HEK293 (cell line): Measurements from ENCODE around the gene GLT1D1.

Source experiments
- GLI4 ChIP-seq: fragments of 450-650 bp; formaldehyde crosslinking; IDR thresholded peaks from 2 replicates; pipeline ENCODE4 v1.5.1; 2016; ENCODE audit warnings: missing biosample characterization, missing genetic modification characterization
- IKZF3 ChIP-seq: fragments of 450-650 bp; IDR thresholded peaks from 2 replicates; pipeline ENCODE4 v1.5.0; 2018; ENCODE audit warnings: missing biosample characterization, mild to moderate bottlenecking, missing genetic modification characterization, moderate library complexity
- KLF8 ChIP-seq: fragments of 450-650 bp; formaldehyde crosslinking; IDR thresholded peaks from 2 replicates; pipeline ENCODE4 v1.5.1; 2016; ENCODE audit warnings: missing biosample characterization, missing genetic modification characterization
- KLF9 ChIP-seq: fragments of 450-650 bp; formaldehyde crosslinking; IDR thresholded peaks from 2 replicates; pipeline ENCODE4 v1.5.1; 2016; ENCODE audit warnings: missing biosample characterization, missing genetic modification characterization, low read depth
- PBX3 ChIP-seq: sonication (generic); formaldehyde crosslinking; IDR thresholded peaks from 2 replicates; pipeline ENCODE4 v1.8.1; 2022; ENCODE audit warnings: mild to moderate bottlenecking, moderate library complexity, missing genetic modification reagents
- PRDM1 ChIP-seq: fragments of 450-650 bp; formaldehyde crosslinking; IDR thresholded peaks from 2 replicates; pipeline ENCODE4; 2016; ENCODE audit warnings: missing biosample characterization, missing genetic modification characterization
- YY2 ChIP-seq: fragments of 450-650 bp; formaldehyde crosslinking; IDR thresholded peaks from 2 replicates; pipeline ENCODE4 v1.5.1; 2016; ENCODE audit warnings: missing biosample characterization, missing genetic modification characterization
- ZBTB10 ChIP-seq: fragments of 450-650 bp; formaldehyde crosslinking; IDR thresholded peaks from 2 replicates; pipeline ENCODE4 v1.5.1; 2016; ENCODE audit warnings: missing biosample characterization, missing genetic modification characterization
- ZBTB21 ChIP-seq: fragments of 450-650 bp; formaldehyde crosslinking; IDR thresholded peaks from 2 replicates; pipeline ENCODE4 v1.5.1; 2017; ENCODE audit warnings: missing biosample characterization, missing genetic modification characterization
- ZBTB6 ChIP-seq: fragments of 450-650 bp; formaldehyde crosslinking; IDR thresholded peaks from 2 replicates; pipeline ENCODE4 v1.5.1; 2017; ENCODE audit warnings: missing biosample characterization, missing genetic modification characterization
- ZBTB7A ChIP-seq: fragments of 450-650 bp; formaldehyde crosslinking; IDR thresholded peaks from 2 replicates; pipeline ENCODE4 v1.5.1; 2016; ENCODE audit warnings: low read depth, missing biosample characterization, missing genetic modification characterization
- ZNF10 ChIP-seq: fragments of 450-650 bp; formaldehyde crosslinking; IDR thresholded peaks from 2 replicates; pipeline ENCODE4 v1.5.1; 2017; ENCODE audit warnings: missing biosample characterization, missing genetic modification characterization
- ZNF148 ChIP-seq: fragments of 450-650 bp; formaldehyde crosslinking; IDR thresholded peaks from 2 replicates; pipeline ENCODE4 v1.5.0; 2017; ENCODE audit warnings: missing biosample characterization, missing genetic modification characterization, borderline replicate concordance
- ZNF16 ChIP-seq: fragments of 450-650 bp; formaldehyde crosslinking; IDR thresholded peaks from 2 replicates; pipeline ENCODE4 v1.5.1; 2016; ENCODE audit warnings: low read depth, missing biosample characterization, missing genetic modification characterization
- ZNF239 ChIP-seq: fragments of 450-650 bp; formaldehyde crosslinking; IDR thresholded peaks from 2 replicates; pipeline ENCODE4 v1.5.1; 2016; ENCODE audit warnings: missing biosample characterization, missing genetic modification characterization
- ZNF324 ChIP-seq: fragments of 450-650 bp; formaldehyde crosslinking; IDR thresholded peaks from 2 replicates; pipeline ENCODE4 v1.5.1; 2016; ENCODE audit warnings: missing biosample characterization, missing genetic modification characterization
- ZNF362 ChIP-seq: fragments of 450-650 bp; formaldehyde crosslinking; IDR thresholded peaks from 2 replicates; pipeline ENCODE4 v1.5.1; 2016; ENCODE audit warnings: missing biosample characterization, missing genetic modification characterization
- ZNF391 ChIP-seq: fragments of 450-650 bp; formaldehyde crosslinking; IDR thresholded peaks from 2 replicates; pipeline ENCODE4 v1.5.1; 2016; ENCODE audit warnings: low read depth, missing biosample characterization, missing genetic modification characterization, borderline replicate concordance
- ZNF48 ChIP-seq: fragments of 450-650 bp; formaldehyde crosslinking; IDR thresholded peaks from 2 replicates; pipeline ENCODE4 v1.5.1; 2016; ENCODE audit warnings: missing biosample characterization, missing genetic modification characterization
- ZNF529 ChIP-seq: fragments of 450-650 bp; formaldehyde crosslinking; IDR thresholded peaks from 2 replicates; pipeline ENCODE4 v1.5.1; 2017; ENCODE audit warnings: missing genetic modification characterization, missing biosample characterization; ENCODE audit not compliant: insufficient replicate concordance
- ZNF580 ChIP-seq: fragments of 450-650 bp; formaldehyde crosslinking; IDR thresholded peaks from 2 replicates; pipeline ENCODE4 v1.5.1; 2016; ENCODE audit warnings: missing biosample characterization, missing genetic modification characterization
- ZNF747 ChIP-seq: fragments of 450-650 bp; formaldehyde crosslinking; IDR thresholded peaks from 2 replicates; pipeline ENCODE4 v1.5.1; 2016; ENCODE audit warnings: missing biosample characterization, missing genetic modification characterization
- ZNF76 ChIP-seq: fragments of 450-650 bp; formaldehyde crosslinking; IDR thresholded peaks from 2 replicates; pipeline ENCODE4; 2016; ENCODE audit warnings: low read depth, missing biosample characterization, missing genetic modification characterization, borderline replicate concordance
- ZSCAN5A ChIP-seq: fragments of 450-650 bp; formaldehyde crosslinking; IDR thresholded peaks from 2 replicates; pipeline ENCODE4 v1.5.1; 2016; ENCODE audit warnings: missing biosample characterization, missing genetic modification characterization
- TF ChIP-seq, protein P1 (sequence below): fragments of 450-650 bp; formaldehyde crosslinking; IDR thresholded peaks from 2 replicates; pipeline ENCODE4 v1.5.1; 2016; ENCODE audit warnings: missing biosample characterization, missing genetic modification characterization

GLT1D1 gene

DNA sequence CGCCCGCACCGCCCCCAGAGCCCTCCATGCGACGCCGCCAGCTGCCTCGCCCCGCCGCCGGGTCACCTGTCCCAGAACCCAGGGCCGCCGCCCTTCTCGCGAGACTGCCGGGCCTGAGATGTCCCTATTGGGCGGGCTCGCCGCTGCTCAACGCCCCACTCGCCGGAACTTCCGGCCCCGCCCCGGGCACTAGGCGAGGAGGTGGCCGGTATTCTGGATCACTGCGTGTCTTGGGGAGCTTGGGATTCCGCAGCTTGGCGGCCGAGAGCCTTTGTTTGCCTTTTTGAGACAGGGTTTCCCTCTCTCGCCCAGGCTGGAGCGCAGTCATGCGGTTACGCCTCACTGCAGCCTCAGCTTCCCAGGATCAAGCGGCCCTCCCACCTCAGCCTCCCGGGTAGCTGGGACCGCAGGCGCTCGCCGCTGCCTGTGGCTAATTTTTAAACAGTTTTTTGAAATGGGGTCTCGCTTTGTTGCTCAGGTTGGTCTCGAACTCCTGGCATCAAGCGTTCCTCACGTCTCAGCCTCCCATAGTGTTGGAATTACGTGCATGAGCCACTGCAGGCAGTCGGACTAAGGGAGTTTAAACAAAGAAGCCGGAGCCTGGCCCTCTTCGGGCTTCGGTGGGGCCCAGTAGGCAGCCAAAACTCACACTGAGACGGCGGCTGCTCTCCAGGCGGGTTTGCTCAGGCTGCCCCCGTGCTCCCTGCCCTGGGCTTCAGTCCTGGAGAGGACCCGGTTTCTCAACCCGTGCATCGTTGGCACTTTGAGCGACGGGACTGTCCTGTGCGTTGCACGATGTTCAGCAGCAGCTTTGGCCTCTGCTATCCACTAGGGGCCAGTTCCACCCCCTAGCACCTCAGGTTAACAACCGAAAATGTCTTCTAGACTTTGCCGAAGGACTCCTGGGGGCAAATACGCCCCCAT is 29.1 kb upstream of the GLT1D1 start, which contains the start of gene SLC15A4 (continued):
- TF ChIP-seq, protein P1, sequence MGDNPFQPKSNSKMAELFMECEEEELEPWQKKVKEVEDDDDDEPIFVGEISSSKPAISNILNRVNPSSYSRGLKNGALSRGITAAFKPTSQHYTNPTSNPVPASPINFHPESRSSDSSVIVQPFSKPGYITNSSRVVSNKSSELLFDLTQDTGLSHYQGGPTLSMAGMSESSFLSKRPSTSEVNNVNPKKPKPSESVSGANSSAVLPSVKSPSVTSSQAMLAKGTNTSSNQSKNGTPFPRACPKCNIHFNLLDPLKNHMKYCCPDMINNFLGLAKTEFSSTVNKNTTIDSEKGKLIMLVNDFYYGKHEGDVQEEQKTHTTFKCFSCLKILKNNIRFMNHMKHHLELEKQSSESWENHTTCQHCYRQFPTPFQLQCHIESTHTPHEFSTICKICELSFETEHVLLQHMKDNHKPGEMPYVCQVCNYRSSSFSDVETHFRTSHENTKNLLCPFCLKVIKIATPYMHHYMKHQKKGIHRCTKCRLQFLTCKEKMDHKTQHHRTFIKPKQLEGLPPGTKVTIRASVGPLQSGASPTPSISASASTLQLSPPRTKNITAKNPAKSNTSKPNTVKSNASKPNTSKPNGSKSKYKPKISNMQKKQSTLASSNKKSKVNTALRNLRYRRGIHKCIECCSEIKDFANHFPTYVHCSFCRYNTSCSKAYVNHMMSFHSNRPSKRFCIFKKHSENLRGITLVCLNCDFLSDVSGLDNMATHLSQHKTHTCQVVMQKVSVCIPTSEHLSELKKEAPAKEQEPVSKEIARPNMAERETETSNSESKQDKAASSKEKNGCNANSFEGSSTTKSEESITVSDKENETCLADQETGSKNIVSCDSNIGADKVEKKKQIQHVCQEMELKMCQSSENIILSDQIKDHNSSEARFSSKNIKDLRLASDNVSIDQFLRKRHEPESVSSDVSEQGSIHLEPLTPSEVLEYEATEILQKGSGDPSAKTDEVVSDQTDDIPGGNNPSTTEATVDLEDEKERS (tag by site-specific recombination), result no peak
- TF ChIP-seq ZBTB10 (no peak), PBX3 (peak; percentile 92), ZNF16 (tag by site-specific recombination) (no peak), GLI4 (tag by site-specific recombination) (no peak), IKZF3 (tag by site-specific recombination) (no peak), ZBTB21 (no peak), ZBTB7A (tag by site-specific recombination) (no peak), ZNF391 (no peak; the same call in 1 of the 2 replicates), ZNF362 (tag by site-specific recombination) (no peak), KLF8 (tag by site-specific recombination) (peak; percentile 98), PRDM1 (tag by site-specific recombination) (no peak), ZSCAN5A (tag by site-specific recombination) (0 out of 2 replicates have a peak, but pooled peaks have one; percentile 46), KLF9 (tag by site-specific recombination) (peak; percentile 46), ZNF148 (no peak), ZNF48 (tag by site-specific recombination) (no peak), ZBTB6 (tag by site-specific recombination) (no peak), ZNF324 (tag by site-specific recombination) (no peak), ZNF747 (tag by site-specific recombination) (no peak), ZNF239 (tag by site-specific recombination) (no peak), ZNF10 (no peak), ZNF76 (tag by site-specific recombination) (peak; percentile 61), ZNF529 (tag by site-specific recombination) (no peak), ZNF580 (tag by site-specific recombination) (0 out of 2 replicates have a peak, but pooled peaks have one; percentile 29), YY2 (tag by site-specific recombination) (no peak)
